Activated CD4-positive, alpha-beta memory T cell treated with anti-CD3 and anti-CD28 coated beads, Interleukin-2, amount 10 ng/mL, durations not matched to agents 7 days and 5 days (primary cell): Measurements from ENCODE around the gene FAM20C. TPM values are rescaled to one million over a fixed set of nuclear protein-coding genes. Genes with fewer than 3 reads are reported as not detected.

Experiments used
- CTCF ChIA-PET: fragments of 350-600 bp; sonication (Branson Sonifier 250); formaldehyde crosslinking; loops from one replicate; lab custom pipeline; 2021; ENCODE audit warnings: antibody characterized with exemption, inconsistent platforms; lab: Charles Lee
- POLR2A ChIA-PET: fragments of 350-600 bp; sonication (Branson Sonifier 250); formaldehyde crosslinking; loops from one replicate; lab custom pipeline; 2021; ENCODE audit warnings: antibody characterized with exemption; lab: Charles Lee
- DNase-seq: peaks from one replicate; pipeline ENCODE4 v3.0.0-alpha.2; 2020
- H3K27ac Mint-ChIP-seq: one replicate; pipeline ENCODE4 v1.8.0; 2021; ENCODE audit warnings: mild to moderate bottlenecking, mixed read lengths
- H3K27me3 Mint-ChIP-seq: one replicate; pipeline ENCODE4 v1.8.0; 2021; ENCODE audit warnings: mixed read lengths
- H3K36me3 Mint-ChIP-seq: one replicate; pipeline ENCODE4 v1.8.0; 2021; ENCODE audit warnings: low read depth, mixed read lengths
- H3K4me1 Mint-ChIP-seq: one replicate; pipeline ENCODE4 v1.8.0; 2021; ENCODE audit warnings: mixed read lengths
- H3K4me3 Mint-ChIP-seq: one replicate; pipeline ENCODE4 v1.8.0; 2021; ENCODE audit warnings: mild to moderate bottlenecking, mixed read lengths
- H3K9me3 Mint-ChIP-seq: one replicate; pipeline ENCODE4 v1.8.0; 2021; ENCODE audit warnings: mixed read lengths
- total RNA-seq, 2 experiments: library from RNA; stranded (reverse); gene quantifications; one replicate each; pipeline ENCODE4 v1.2.3, GENCODE V29; 2021

The FAM20C gene
- total RNA-seq, 2 experiments from 2014 or later: 0.13 TPM; not detected in 1

- H3K36me3 Mint-ChIP-seq: no peaks in the 10 kb centered on the region
- CTCF ChIA-PET: no interaction called here
- no peak overlapping the region for H3K4me3 Mint-ChIP-seq
- no peaks in the 10 kb centered on the region for H3K27me3 Mint-ChIP-seq
- H3K27ac Mint-ChIP-seq: no peak overlapping the region
- H3K4me1 Mint-ChIP-seq: no peaks in the 10 kb centered on the region
- POLR2A ChIA-PET: no interaction called here
- H3K9me3 Mint-ChIP-seq: no peaks in the 10 kb centered on the region
- no peak for DNase-seq
Measured at GRCh38 chr7:231030-231857, 38.9 kb downstream of the FAM20C start.

- H3K9me3 Mint-ChIP-seq: no peaks in the 10 kb centered on the region
- no peaks in the 10 kb centered on the region for H3K36me3 Mint-ChIP-seq
- no peaks in the 10 kb centered on the region for H3K4me1 Mint-ChIP-seq
- no peak overlapping the region for H3K27ac Mint-ChIP-seq
- H3K27me3 Mint-ChIP-seq: no peaks in the 10 kb centered on the region
- POLR2A ChIA-PET: no interaction called here
- CTCF ChIA-PET: no interaction called here
- no peak overlapping the region for H3K4me3 Mint-ChIP-seq
- DNase-seq: no peak
Measured at GRCh38 chr7:231858-232246, 39.5 kb downstream of the FAM20C start.

DNA sequence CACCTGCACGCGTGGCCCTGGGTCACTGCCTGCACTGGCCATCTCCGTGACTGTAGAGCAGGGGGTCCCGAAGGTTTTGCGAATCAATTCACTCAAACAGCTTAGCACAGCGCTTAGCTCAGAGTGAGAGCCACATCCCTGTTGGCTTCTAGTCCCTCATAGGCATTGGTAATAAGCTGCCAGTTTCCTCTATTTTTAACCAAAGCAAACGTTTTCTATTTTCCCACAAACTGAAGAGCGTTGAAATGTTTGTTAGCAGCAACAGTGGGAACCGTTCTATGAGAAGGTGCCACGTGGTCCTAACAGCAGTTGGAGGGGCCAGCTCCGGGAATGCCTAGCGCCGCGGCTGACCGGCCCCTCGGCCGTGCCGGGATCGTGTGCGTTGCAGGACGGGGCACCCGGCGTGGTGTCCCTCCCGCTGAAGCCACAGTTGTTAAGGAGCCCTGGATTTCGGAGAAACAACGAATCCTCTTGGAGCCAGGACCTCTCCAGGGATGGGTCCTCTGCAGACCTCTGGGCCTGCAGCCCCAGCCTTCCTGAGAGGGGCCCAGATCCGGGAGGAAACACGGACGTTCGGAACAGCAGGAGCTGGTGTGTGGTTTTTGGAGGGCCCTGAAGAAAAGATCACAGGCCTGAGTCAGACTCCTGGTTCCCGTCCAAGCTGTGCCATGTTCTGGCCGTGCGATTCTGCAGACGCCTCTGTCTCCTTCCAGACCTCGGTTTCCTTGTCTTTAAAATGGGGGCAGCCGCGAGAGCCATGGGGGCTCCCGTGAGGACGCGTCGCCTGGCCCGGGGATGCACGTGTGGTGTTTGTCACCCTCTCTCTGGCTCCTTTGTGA is 40.3 kb downstream of the FAM20C start:
- no peak overlapping the region for H3K27ac Mint-ChIP-seq
- no peaks in the 10 kb centered on the region for H3K36me3 Mint-ChIP-seq
- no peaks in the 10 kb centered on the region for H3K27me3 Mint-ChIP-seq
- H3K4me3 Mint-ChIP-seq: no peak overlapping the region
- ChIA-PET POLR2A (no interaction called here), CTCF (no interaction called here)
- no peaks in the 10 kb centered on the region for H3K9me3 Mint-ChIP-seq
- DNase-seq: no peak
- H3K4me1 Mint-ChIP-seq: no peaks in the 10 kb centered on the region

DNA sequence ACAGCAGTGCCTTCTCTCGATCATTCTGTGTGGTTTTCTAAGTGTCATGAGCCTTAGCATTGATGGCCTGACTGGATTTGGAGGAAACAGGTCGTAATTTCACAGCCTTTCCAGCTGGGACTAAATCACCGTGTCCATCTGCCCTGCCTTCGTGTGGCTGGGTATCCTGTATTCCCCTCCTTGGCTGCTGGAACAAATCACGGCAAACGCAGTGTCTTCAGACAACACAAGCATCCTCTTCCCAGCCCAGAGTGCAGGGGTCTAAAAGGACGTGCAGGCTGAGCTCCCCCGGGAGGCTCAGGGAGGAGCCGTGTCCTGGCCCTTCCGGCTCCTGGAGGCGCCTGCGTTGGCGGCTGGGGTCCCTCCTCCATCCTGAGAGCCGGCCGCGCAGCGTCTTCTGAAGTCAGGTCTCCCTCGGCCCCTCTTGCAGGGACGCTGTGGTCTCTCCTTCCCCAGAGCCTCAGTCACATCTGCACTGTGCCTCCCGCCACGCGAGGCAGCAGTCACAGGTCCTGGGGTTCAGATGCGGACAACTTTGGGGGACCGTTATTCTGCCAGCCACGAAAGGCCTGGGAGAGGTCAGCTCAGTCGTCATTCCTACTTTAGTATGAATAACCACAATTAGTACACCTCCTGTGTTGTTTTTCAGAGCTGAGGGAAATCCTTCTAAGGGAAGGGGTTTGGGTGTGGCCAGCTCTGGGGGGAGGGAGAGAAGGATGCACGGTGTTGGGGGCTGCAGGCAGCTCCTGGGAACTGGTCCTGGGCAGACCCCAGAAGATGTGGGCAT is 41.1 kb downstream of the FAM20C start:
- no peaks in the 10 kb centered on the region for H3K36me3 Mint-ChIP-seq

GRCh38 chr7:234051-234707 is 41.8 kb downstream of the FAM20C start:
- Mint-ChIP-seq H3K9me3 (no peaks in the 10 kb centered on the region), H3K27me3 (no peaks in the 10 kb centered on the region), H3K36me3 (no peaks in the 10 kb centered on the region), H3K4me3 (no peak overlapping the region), H3K4me1 (no peaks in the 10 kb centered on the region), H3K27ac (no peak overlapping the region)
- POLR2A ChIA-PET: no interaction called here
- CTCF ChIA-PET: no interaction called here
- DNase-seq: no peak

More for the DNA sequence above, 41.1 kb downstream of the FAM20C start:
- no peaks in the 10 kb centered on the region for H3K27me3 Mint-ChIP-seq
- no peak overlapping the region for H3K27ac Mint-ChIP-seq
- H3K9me3 Mint-ChIP-seq: no peaks in the 10 kb centered on the region
- H3K4me3 Mint-ChIP-seq: no peak overlapping the region
- POLR2A ChIA-PET: no interaction called here
- H3K4me1 Mint-ChIP-seq: no peaks in the 10 kb centered on the region
- CTCF ChIA-PET: no interaction called here
- no peak for DNase-seq

DNA sequence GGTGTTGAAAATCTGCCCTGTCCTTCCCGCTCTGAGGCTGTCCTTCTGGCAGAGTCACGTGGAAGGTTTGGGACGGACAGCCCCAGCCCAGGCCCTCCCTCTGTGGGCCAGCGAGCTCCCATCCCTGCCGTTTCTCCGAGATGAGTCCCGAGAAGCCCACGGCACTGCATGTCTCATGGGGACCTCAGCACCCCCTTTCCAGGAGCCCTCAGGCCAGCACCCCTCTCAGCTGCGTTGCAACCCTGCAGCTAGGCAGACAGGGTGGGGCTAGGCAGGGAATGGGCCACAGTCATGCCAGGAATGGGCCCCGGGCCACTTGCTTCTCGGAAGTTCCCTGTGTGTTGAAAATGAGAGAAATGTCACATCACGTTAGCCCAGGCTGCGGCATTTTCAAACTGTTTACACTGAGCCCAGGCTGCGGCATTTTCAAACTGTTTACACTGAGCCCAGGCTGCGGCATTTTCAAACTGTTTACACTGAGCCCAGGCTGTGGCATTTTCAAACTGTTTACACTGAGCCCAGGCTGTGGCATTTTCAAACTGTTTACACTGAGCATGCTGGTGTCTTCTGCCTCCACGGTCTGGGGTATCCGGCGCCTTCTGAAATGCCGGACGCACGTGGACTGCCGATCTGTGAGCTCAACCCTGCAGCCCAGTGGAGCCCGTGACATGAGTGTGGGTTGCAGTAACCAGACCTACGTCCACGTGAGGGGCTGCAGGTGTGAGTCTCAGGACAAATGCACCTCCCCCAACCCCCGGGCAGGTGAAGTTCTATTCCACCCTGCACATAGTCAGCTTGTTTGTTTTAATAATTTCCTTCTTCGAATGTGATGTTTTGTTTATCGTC is 42.6 kb downstream of the FAM20C start:
- Mint-ChIP-seq H3K27ac (no peak overlapping the region), H3K9me3 (no peaks in the 10 kb centered on the region), H3K27me3 (no peaks in the 10 kb centered on the region), H3K36me3 (no peaks in the 10 kb centered on the region), H3K4me3 (no peak overlapping the region), H3K4me1 (no peaks in the 10 kb centered on the region)
- ChIA-PET POLR2A (no interaction called here), CTCF (no interaction called here)
- DNase-seq: no peak

DNA sequence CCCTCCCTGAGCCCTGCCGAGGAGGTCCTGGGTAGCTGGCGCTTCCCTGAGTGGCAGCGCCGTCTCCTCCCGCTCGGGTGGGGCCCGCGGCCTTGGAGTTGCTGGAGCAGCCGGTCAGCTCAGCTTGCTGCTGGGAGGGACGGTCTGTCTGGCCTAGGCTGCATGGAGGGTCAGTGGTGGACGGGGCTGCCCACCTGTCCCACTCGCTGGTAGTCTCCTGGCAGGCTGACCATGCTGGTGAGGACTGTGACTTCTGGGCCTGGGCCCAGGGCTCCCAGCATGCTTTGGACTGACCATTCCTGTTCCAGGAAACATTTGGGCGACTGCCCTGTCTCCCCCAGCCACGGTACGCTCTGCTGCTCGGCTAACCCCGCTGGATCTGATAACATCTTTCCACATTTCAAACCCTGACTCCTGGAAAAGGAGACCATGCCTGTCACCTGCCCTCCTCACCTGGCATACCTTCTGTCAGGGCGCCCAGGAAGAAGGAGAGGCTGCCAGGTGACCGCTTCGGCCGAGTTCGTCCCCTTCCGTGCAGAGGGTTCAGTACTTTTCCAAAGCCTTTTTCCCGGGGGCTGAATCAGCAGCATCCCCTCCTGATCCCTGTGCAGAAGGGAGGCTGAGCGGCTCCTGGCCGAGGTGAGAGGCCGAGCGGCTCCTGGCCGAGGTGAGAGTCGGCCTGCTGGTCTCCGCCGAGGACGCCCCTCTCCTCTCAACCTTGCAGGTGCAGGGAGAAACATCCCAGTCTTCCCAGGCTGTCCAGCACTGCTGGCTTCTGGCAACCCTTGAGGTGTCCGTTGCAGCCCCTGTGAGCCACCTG is 43.4 kb downstream of the FAM20C start:
- Mint-ChIP-seq H3K27me3 (no peaks in the 10 kb centered on the region), H3K27ac (no peak overlapping the region), H3K4me3 (no peak overlapping the region), H3K4me1 (peaks cover under 1% of the 10 kb centered on the region), H3K36me3 (no peaks in the 10 kb centered on the region), H3K9me3 (no peaks in the 10 kb centered on the region)
- ChIA-PET CTCF (no interaction called here), POLR2A (no interaction called here)
- DNase-seq: no peak

DNA sequence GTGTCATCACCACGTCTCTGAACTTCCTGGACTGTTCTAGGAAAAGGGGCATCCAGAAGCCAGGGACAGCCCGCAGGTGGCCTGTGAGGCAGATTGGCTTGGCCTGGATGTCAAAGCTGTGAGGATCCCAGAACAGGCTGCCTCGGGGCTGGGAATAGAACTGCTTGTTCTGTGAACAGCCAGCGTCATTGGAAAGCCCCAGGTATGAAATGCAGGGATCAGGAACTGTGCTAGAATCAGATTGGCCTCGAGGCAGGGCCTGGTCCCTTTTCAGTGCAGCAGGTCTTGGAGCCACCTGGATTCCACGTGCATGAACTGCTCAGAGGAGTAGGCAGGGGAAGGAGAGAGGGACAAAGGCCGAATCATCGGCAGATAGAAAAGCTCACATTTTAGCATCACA is 44.6 kb downstream of the FAM20C start:
- Mint-ChIP-seq H3K27ac (no peak overlapping the region), H3K9me3 (no peaks in the 10 kb centered on the region), H3K36me3 (no peaks in the 10 kb centered on the region), H3K27me3 (no peaks in the 10 kb centered on the region), H3K4me1 (peaks cover 2% of the 10 kb centered on the region), H3K4me3 (no peak overlapping the region)
- ChIA-PET CTCF (no interaction called here), POLR2A (no interaction called here)
- DNase-seq: no peak

- Mint-ChIP-seq H3K27me3 (no peaks in the 10 kb centered on the region), H3K4me3 (no peak overlapping the region), H3K9me3 (no peaks in the 10 kb centered on the region), H3K27ac (no peak overlapping the region), H3K36me3 (no peaks in the 10 kb centered on the region), H3K4me1 (peaks cover 2% of the 10 kb centered on the region)
- ChIA-PET CTCF (no interaction called here), POLR2A (no interaction called here)
- DNase-seq: no peak
Measured at GRCh38 chr7:237385-237784, 45.0 kb downstream of the FAM20C start.

- POLR2A ChIA-PET: no interaction called here
Measured at GRCh38 chr7:240146-240676, 47.8 kb downstream of the FAM20C start.

GRCh38 chr7:240887-241421 is 48.6 kb downstream of the FAM20C start:
- Mint-ChIP-seq H3K4me3 (no peak overlapping the region), H3K27me3 (no peaks in the 10 kb centered on the region), H3K27ac (no peak overlapping the region), H3K9me3 (no peaks in the 10 kb centered on the region), H3K4me1 (peaks cover 2% of the 10 kb centered on the region), H3K36me3 (no peaks in the 10 kb centered on the region)
- no peak for DNase-seq
- POLR2A ChIA-PET: no interaction called here
- CTCF ChIA-PET: no interaction called here

More at GRCh38 chr7:240146-240676, 47.8 kb downstream of the FAM20C start:
- Mint-ChIP-seq H3K27me3 (no peaks in the 10 kb centered on the region), H3K4me1 (peaks cover 2% of the 10 kb centered on the region), H3K9me3 (no peaks in the 10 kb centered on the region), H3K27ac (no peak overlapping the region), H3K36me3 (no peaks in the 10 kb centered on the region), H3K4me3 (no peak overlapping the region)
- CTCF ChIA-PET: no interaction called here
- no peak for DNase-seq
